Transverse colon (tissue), 3 donors: ENCODE measurements around the gene DCST2.

Source experiments
- POLR2A ChIP-seq: fragments of 450-650 bp; IDR thresholded peaks from one replicate; pipeline ENCODE4 v1.6.1; 2016; ENCODE audit warnings: antibody characterized with exemption, mild to moderate bottlenecking, moderate library complexity
- TF ChIP-seq, protein P1 (sequence below), 5 experiments: fragments of 200-600 bp in 3 of 5; fragments of 450-650 bp in 2 of 5; sonication (generic) in 3 of 5; IDR thresholded peaks; 1 replicate in 2 of 5; 2 replicates in 3 of 5; pipeline ENCODE4 v1.5.1; 2016 to 2017; ENCODE audit warnings: antibody characterized with exemption in 5 of 5, inconsistent platforms in 3 of 5, mild to moderate bottlenecking in 2 of 5, moderate library complexity in 1 of 5

DNA sequence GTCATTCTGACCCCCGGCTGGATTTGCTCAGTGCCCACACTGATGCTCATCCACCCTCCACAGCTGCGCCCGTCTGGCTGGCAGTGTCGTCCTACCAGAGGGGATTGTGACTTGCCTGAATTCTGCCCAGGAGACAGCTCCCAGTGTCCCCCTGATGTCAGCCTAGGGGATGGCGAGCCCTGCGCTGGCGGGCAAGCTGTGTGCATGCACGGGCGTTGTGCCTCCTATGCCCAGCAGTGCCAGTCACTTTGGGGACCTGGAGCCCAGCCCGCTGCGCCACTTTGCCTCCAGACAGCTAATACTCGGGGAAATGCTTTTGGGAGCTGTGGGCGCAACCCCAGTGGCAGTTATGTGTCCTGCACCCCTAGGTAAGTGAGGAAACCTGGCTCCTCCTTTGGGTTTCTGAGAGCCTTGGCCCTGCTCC lies 24.2 kb upstream of the DCST2 start:
- TF ChIP-seq, protein P1, sequence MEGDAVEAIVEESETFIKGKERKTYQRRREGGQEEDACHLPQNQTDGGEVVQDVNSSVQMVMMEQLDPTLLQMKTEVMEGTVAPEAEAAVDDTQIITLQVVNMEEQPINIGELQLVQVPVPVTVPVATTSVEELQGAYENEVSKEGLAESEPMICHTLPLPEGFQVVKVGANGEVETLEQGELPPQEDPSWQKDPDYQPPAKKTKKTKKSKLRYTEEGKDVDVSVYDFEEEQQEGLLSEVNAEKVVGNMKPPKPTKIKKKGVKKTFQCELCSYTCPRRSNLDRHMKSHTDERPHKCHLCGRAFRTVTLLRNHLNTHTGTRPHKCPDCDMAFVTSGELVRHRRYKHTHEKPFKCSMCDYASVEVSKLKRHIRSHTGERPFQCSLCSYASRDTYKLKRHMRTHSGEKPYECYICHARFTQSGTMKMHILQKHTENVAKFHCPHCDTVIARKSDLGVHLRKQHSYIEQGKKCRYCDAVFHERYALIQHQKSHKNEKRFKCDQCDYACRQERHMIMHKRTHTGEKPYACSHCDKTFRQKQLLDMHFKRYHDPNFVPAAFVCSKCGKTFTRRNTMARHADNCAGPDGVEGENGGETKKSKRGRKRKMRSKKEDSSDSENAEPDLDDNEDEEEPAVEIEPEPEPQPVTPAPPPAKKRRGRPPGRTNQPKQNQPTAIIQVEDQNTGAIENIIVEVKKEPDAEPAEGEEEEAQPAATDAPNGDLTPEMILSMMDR (IDR thresholded peaks at IDR 0.05): no peak
- TF ChIP-seq POLR2A: no peak
